GM21528 (cell line): ENCODE measurements around the gene CDH13.

Source experiments
- ATAC-seq: cut with Tn5 transposase; IDR thresholded peaks from one replicate; pipeline ENCODE4 v1.9.1; 2021; ENCODE audit warnings: mild to moderate bottlenecking, moderate library complexity; ENCODE audit not compliant: unreplicated experiment, low FRiP score

The CDH13 gene

DNA sequence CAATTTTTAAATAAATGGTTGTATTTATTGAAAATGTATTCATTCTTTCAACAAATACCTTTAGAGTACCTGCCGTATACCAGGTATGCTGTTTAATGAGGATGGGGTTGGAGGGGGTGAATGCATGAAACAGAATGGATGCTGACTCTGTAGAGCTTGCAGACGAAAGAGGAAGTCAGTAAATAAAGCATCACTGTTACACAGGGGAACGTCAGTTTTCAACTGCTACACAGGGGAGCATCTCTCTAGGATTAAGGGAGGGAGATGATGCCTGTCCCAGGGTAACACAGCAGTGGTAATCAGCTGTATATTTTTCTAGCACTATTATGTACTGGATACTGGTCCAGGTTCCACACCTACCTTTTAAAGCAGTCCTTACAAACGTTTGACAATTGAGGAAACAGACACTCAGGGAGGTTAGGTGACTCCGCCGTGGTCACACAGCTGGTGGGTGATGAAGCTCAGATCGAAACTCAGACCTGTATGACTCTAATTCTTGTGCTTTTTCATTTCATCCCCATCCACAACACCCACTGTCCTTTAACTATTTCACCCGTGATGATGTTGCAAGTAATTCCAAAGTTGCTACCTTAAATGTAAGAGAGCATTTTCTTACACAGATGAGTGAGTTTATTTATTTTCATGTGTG lies 728.9 kb downstream of the CDH13 start:
- ATAC-seq: no peak

DNA sequence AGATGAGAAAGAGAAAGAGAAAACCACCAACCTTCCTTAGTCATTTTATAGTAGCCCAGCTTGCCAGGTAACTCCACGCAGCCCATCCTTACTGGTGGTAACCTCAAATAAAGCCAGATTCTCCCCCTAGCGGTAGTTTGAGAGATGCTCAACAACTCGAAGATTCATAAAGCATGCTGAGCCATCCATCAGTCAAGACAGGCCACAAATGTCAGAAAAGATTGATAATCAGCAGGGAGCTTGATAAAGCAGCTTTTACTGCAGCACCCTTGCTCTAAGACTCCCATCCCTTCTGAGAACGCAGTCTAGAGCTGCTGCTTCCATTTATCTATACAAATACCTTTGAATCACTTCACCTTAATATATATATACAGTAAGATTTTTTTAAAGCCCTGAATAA lies 729.5 kb downstream of the CDH13 start:
- ATAC-seq: peak; percentile 64

- no peak for ATAC-seq
Observed at GRCh38 chr16:83356986-83357385, 730.2 kb downstream of the CDH13 start.

DNA sequence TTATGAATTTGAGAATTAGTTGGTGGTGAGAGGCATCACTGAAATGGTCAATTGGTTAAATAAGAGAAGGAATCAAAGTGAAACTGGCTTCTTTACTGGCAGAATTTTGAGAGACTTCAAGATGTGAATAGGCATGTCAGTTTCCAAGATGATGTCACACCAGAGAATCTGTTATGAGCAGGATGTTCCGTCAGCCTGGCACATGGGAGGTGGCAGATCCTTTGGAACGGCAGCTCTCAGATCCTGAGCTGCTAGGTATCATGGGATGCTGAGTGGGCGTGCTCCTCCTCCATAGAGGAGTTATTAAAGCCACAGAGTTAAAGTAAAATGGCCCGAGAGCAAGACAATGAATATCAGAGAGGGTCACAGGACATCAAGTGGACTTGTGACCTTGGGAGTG lies 736.8 kb downstream of the CDH13 start:
- ATAC-seq: no peak

- ATAC-seq: no peak
Observed at GRCh38 chr16:83365166-83365565, 738.4 kb downstream of the CDH13 start.

GRCh38 chr16:83366228-83366627 lies 739.5 kb downstream of the CDH13 start:
- ATAC-seq: no peak

DNA sequence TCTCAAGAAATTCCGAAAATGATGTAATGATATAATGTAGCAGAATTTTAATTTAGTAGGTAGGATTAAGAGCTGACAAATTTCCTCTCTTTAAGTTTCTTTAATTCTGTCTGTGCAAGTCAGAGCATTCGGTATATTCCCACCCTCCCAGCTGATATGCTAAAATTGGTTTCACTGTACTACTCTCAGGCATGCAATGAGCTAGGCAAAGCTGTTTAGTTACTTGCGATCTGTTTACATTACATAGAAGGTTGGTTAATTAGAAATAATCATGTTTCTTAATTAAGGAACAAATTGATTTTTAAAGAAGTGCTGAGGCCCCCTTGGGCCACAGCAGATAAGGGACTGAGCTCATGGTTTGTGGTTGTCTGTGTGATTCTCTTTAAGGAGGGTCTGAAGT lies 748.2 kb downstream of the CDH13 start:
- ATAC-seq: no peak

- ATAC-seq: no peak
Observed at GRCh38 chr16:83389751-83390150, 763.0 kb downstream of the CDH13 start.

DNA sequence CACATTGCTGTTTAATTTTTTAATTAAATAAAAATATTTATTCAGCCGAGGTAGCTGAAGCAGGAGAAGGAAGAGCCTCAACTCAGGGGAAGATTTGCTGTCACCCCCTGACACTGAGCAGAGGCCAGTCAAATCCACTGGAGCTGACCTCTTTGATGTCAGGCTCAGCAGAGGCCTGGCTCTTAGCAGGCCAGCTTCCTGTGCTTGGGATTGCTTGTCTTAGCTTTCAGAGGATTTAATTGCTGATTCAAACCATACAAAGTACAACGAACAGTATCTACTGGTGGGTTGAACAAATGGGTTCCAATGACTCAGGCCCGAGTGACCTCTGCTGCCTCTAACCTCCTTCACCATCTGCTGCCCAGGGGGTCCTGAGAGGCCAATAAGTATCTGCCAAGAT lies 764.0 kb downstream of the CDH13 start:
- no peak for ATAC-seq

DNA sequence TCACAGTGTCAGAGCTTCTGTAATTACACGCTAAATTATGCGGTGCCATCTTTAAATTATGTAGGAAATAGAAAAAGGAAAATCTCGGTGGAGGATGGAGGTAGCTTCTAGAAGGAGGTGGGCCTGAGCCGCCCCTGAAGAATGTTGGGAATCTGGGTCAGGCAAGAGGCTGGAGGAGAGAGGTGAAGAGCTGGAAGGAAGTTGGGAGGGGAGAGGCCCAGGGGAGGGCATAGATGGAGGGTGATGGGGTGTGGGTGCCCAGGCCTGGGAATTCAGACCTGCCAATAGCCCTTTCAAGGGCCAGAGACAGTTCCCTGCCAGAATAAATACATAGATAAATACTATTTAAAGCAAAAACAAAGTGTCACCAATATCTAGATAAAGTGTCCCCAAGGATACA lies 766.0 kb downstream of the CDH13 start:
- no peak for ATAC-seq

DNA sequence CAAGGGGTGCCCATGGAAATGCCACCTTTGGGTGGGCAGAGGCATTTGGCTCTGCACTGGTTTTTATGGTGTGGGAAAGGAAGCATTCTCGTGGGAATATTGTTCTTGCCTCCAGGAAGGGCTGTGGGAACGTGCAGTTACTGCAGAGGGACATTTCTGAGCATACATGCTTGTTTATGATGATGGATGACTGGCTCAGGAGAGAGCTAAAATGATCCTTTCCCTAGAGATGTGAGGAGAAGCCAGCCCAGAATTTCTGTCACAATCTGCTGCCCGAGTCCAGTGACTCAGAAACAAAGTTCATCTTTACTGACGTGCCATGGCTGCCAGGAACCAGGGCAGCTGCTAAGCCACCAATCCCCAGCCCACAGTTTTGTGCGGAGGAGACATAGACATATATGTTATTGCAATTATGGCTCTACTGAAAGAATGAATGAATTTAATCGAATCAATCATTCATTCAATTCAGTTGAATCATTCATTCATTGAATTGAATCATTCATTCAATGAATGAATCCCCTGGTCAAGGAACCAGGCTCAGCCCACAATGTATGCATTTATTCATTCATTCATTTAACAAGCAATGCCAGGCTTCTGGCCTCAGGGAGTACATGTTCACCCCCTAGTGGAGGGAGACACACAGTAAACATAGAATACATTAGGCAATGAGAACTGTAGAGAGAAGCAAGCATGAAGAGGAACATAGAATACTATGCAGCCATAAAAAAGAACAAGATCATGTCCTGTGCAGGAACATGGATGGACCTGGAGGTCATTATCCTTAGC lies 766.6 kb downstream of the CDH13 start:
- no peak for ATAC-seq

DNA sequence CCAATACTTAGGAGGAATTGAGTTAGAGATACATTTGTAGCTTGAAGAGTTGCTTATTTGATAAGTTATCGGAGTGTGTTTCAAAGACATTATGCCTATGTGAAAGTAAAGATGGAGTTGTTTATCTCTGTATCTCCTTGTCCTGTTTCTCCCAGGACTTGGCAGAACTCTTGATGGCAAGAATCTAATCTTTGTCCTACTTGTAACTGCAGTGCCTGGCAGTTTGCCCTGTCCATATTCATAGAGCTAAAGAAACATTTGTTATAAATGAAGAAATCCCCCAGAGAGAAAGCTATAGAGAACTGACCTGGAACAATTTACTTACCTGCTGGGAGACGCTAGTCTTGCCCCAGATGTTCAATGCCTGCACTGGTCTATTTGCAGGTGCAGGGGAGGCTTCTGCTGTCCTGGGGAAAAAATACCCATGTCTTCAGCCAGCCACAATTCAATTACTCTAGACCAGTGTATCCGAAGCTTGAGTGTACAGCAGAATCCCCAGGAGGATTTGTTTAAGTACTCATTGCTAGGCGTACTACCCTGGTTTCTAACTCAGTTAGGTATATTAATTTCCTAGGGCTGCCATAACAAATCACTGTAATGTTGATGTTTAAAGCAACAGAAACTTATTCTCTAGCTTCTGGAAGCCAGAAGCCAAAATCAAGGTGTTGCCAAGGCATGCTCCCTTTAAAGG lies 771.0 kb downstream of the CDH13 start:
- no peak for ATAC-seq

DNA sequence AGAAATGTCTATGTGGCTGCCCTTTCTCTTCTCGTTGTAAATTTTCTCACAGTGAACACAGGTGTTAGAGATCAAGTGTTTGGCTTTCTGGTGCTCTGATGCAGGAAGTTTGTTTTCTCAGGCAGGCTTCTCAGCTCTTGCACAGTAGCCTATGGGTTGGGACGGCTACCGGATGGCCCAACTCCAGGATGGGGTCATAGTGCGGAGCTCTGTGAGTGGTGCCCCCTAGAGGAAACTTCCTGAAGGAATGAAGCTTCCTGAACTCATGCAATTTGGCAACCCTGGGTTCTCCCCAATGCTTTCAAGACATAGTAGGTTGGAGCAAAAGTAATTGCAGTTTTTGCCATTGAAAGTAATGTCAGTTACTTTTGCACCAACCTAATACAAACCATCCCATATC lies 773.5 kb downstream of the CDH13 start:
- no peak for ATAC-seq

DNA sequence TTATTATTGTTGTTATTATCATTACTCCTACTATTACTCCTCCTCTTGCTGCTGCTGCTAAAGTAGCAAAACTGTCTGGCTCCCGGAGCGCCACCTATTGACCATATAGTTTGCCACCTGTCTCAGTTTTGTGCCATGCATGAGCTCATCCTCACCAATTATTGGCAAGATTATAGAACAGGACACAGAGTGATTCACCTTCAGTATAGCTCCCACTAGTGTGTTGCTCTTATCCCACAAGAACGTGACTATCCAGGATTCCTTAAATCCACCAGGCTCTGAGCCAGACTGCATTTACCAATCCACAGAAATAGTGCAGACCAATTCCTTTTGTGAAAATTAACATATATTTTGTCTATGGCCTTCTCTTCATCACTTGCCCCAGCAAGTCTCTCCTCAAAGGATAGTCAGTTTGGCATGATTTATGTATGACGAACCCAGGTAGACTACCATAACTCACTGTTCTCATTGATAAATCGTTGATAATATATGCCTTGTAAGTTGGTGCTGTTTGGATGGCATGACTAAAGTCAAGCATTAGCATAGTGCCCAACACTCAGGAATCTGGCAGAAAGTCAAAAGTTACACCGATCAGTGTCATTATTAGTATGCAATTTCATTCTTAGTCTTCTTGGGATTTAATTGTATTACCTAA lies 775.5 kb downstream of the CDH13 start:
- ATAC-seq: no peak

DNA sequence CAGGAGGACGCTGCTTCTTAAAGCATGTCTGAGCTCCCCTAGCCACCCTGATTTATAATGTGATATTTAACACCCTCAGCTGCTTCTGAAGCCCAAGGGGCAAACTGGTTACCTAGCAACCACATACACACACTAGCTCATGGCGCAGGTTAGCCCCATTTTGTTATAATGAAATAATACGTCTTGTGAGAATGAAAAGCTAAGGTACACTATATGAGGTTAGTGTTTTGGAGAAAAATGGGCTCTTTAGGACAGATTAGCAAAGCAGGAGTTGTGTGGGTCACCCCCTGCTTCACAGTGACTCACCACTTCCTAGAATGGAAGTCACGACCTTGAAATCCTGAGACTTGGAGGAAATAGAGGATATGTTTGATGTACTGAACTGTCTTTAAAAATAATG lies 776.2 kb downstream of the CDH13 start:
- no peak for ATAC-seq

GRCh38 chr16:83403761-83404160 lies 777.0 kb downstream of the CDH13 start:
- ATAC-seq: no peak

GRCh38 chr16:83404261-83404660 lies 777.5 kb downstream of the CDH13 start:
- no peak for ATAC-seq

DNA sequence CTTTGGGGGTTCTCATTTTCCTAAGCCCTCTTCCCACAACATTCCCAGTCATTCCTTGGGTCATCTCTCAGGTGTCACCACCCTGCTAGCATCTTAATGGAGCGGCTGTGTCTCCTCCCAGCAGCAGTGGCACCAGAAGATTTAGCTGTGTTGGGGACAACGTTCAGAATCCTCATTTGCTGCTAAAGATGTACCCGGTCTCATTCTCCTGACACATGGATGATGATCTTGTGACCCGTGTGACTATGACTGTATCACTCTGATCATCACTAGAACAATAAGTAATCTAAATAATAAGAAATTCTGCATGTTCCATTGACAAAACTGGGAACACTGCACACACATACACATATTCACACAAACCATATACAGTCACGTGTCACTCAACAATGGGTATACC lies 781.2 kb downstream of the CDH13 start:
- ATAC-seq: no peak

- no peak for ATAC-seq
Observed at GRCh38 chr16:83409347-83409746, 782.6 kb downstream of the CDH13 start.

GRCh38 chr16:83418565-83418964 lies 791.8 kb downstream of the CDH13 start:
- ATAC-seq: no peak

DNA sequence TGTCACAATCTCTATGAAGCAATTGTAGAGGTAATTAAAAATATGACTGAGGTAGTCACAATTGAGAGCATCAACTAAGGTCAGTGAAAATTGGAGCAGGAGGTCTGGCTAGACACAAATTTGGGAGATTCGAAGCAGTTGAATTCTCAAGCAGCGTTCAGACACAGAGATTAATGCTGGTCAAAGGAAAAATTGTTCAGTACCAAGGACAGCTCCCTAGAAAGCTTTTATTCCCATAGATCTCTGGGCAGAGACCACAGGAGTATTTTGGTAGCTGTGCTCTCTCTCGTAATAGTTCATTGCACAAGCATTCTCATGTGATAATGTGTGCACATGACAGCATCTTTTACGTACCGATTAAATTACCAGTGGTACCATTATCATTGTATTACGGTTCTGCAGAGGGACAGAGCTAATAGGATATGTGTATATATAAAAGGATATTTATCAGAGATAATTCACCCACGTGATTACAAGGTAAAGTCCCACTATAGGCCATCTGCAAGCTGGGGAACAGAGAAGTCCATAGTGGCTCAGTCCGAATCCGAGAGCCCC lies 793.5 kb downstream of the CDH13 start:
- ATAC-seq: no peak
